Measurements from ENCODE around the gene EDC4. TPM values are rescaled to one million over a fixed set of nuclear protein-coding genes. Genes with fewer than 3 reads are reported as not detected.
"Not testable (repeated sequence)": the region's sequence is repeated elsewhere in the genome, so short reads cannot be mapped to it uniquely, and the experiment has no call there.

Gene EDC4
- polyA plus RNA-seq, 4 donors, result 30.6 to 76.5 (median 55.2) TPM

- FAIRE-seq; H3K4me1 ChIP-seq (ENCODE audit: control insufficient read depth in 3 of 3, insufficient read depth in 2 of 3, low read depth in 1 of 3, low read length in 2 of 3); H3K36me3 ChIP-seq (ENCODE audit: control insufficient read depth in 3 of 3, insufficient read depth in 2 of 3, low read depth in 1 of 3, low read length in 3 of 3); H3K9me3 ChIP-seq (ENCODE audit: control insufficient read depth in 2 of 2, insufficient read depth in 1 of 2, low read depth in 1 of 2, low read length in 1 of 2); H3K27me3 ChIP-seq (ENCODE audit: control insufficient read depth in 3 of 3, insufficient read depth in 3 of 3, low read length in 3 of 3); H3K27ac ChIP-seq (ENCODE audit: low read depth in 1 of 3, low read length in 2 of 3); H3K4me3 ChIP-seq (ENCODE audit: low read depth in 1 of 3, low read length in 3 of 3): not testable (repeated sequence)
- 25 to 70% (median 37%) methylated on average over 7 to 10 of the region's 10 CpGs for WGBS, 3 donors
- DNase-seq, result peak; percentile 32 to 73
These were observed 35.7 kb upstream of the EDC4 start for GRCh38 chr16:67837190-67837589.

- 72 to 84% (median 72%) methylated on average over 2 of the region's 2 CpGs for WGBS, 3 donors
- H3K27me3 ChIP-seq (ENCODE audit: control insufficient read depth in 3 of 3, insufficient read depth in 3 of 3, low read length in 3 of 3), result no peaks in the 10 kb centered on the region
- no peak for DNase-seq
These were observed 35.0 kb upstream of the EDC4 start for GRCh38 chr16:67837811-67838210.

GRCh38 chr16:67841198-67841815 is 31.5 kb upstream of the EDC4 start:
- Histone ChIP-seq H3K9me3 (ENCODE audit: control insufficient read depth in 2 of 2, insufficient read depth in 1 of 2, low read depth in 1 of 2, low read length in 1 of 2) (no peaks in the 10 kb centered on the region), H3K27ac (ENCODE audit: low read depth in 1 of 3, low read length in 2 of 3) (peak overlapping the region in 2 of 3 donors; percentile 95 to 99), H3K36me3 (ENCODE audit: control insufficient read depth in 3 of 3, insufficient read depth in 2 of 3, low read depth in 1 of 3, low read length in 3 of 3) (peaks cover 0 to 9% (median 0%) of the 10 kb centered on the region in 3 donors), H3K4me3 (ENCODE audit: low read depth in 1 of 3, low read length in 3 of 3) (peak overlapping the region in 2 of 3 donors; percentile 77 to 92), H3K27me3 (ENCODE audit: control insufficient read depth in 3 of 3, insufficient read depth in 3 of 3, low read length in 3 of 3) (no peaks in the 10 kb centered on the region), H3K4me1 (ENCODE audit: control insufficient read depth in 3 of 3, insufficient read depth in 2 of 3, low read depth in 1 of 3, low read length in 2 of 3) (peaks cover 13 to 28% (median 15%) of the 10 kb centered on the region in 3 donors)
- no peak for DNase-seq
- 44 to 50% (median 47%) methylated on average over 17 of the region's 17 CpGs for WGBS, 3 donors
- no peak for FAIRE-seq

More at GRCh38 chr16:67837811-67838210, 35.0 kb upstream of the EDC4 start:
- H3K4me3 ChIP-seq (ENCODE audit: low read depth in 1 of 3, low read length in 3 of 3), result no peak overlapping the region
- peaks cover 0 to 3% (median 3%) of the 10 kb centered on the region in 3 donors for H3K4me1 ChIP-seq (ENCODE audit: control insufficient read depth in 3 of 3, insufficient read depth in 2 of 3, low read depth in 1 of 3, low read length in 2 of 3)
- FAIRE-seq, result no peak
- no peaks in the 10 kb centered on the region for H3K9me3 ChIP-seq (ENCODE audit: control insufficient read depth in 2 of 2, insufficient read depth in 1 of 2, low read depth in 1 of 2, low read length in 1 of 2)
- no peak overlapping the region for H3K27ac ChIP-seq (ENCODE audit: low read depth in 1 of 3, low read length in 2 of 3)
- no peaks in the 10 kb centered on the region for H3K36me3 ChIP-seq (ENCODE audit: control insufficient read depth in 3 of 3, insufficient read depth in 2 of 3, low read depth in 1 of 3, low read length in 3 of 3)

- FAIRE-seq (no peak), DNase-seq (peak; percentile 96 to 98)
- Histone ChIP-seq H3K9me3 (ENCODE audit: control insufficient read depth in 2 of 2, insufficient read depth in 1 of 2, low read depth in 1 of 2, low read length in 1 of 2) (no peaks in the 10 kb centered on the region), H3K4me3 (ENCODE audit: low read depth in 1 of 3, low read length in 3 of 3) (peak within 1 kb of the TSS; percentile 53 to 92 (median 77)), H3K4me1 (ENCODE audit: control insufficient read depth in 3 of 3, insufficient read depth in 2 of 3, low read depth in 1 of 3, low read length in 2 of 3) (peaks cover 13 to 28% (median 15%) of the 10 kb centered on the region in 3 donors), H3K36me3 (ENCODE audit: control insufficient read depth in 3 of 3, insufficient read depth in 2 of 3, low read depth in 1 of 3, low read length in 3 of 3) (peaks cover 0 to 9% (median 0%) of the 10 kb centered on the region in 3 donors), H3K27ac (ENCODE audit: low read depth in 1 of 3, low read length in 2 of 3) (peak within 1 kb of the TSS; percentile 93 to 99 (median 95)), H3K27me3 (ENCODE audit: control insufficient read depth in 3 of 3, insufficient read depth in 3 of 3, low read length in 3 of 3) (no peaks in the 10 kb centered on the region)
- 0 to 1% (median 0%) methylated on average over 60 to 83 of the region's 83 CpGs for WGBS, 3 donors
These were observed 30.9 kb upstream of the EDC4 start, which contains the start of gene THAP11 for GRCh38 chr16:67841816-67842508. Gene THAP11, plus strand, starts transcription at chr16:67842320. Its CDS starts 235 bp downstream, at chr16:67842555.

GRCh38 chr16:67842509-67843342 is 30.1 kb upstream of the EDC4 start:
- Histone ChIP-seq H3K4me1 (ENCODE audit: control insufficient read depth in 3 of 3, insufficient read depth in 2 of 3, low read depth in 1 of 3, low read length in 2 of 3) (peaks cover 14 to 28% (median 15%) of the 10 kb centered on the region in 3 donors), H3K9me3 (ENCODE audit: control insufficient read depth in 2 of 2, insufficient read depth in 1 of 2, low read depth in 1 of 2, low read length in 1 of 2) (no peaks in the 10 kb centered on the region), H3K27me3 (ENCODE audit: control insufficient read depth in 3 of 3, insufficient read depth in 3 of 3, low read length in 3 of 3) (no peaks in the 10 kb centered on the region), H3K27ac (ENCODE audit: low read depth in 1 of 3, low read length in 2 of 3) (peak overlapping the region; percentile 25 to 95 (median 93)), H3K36me3 (ENCODE audit: control insufficient read depth in 3 of 3, insufficient read depth in 2 of 3, low read depth in 1 of 3, low read length in 3 of 3) (peaks cover 0 to 9% (median 0%) of the 10 kb centered on the region in 3 donors), H3K4me3 (ENCODE audit: low read depth in 1 of 3, low read length in 3 of 3) (peak overlapping the region; percentile 53 to 77 (median 57))
- 0 to 1% (median 0%) methylated on average over 46 to 67 of the region's 67 CpGs for WGBS, 3 donors
- FAIRE-seq, result no peak
- DNase-seq, result peak; percentile 43 to 81

GRCh38 chr16:67843343-67843765 is 29.5 kb upstream of the EDC4 start:
- no peaks in the 10 kb centered on the region for H3K9me3 ChIP-seq (ENCODE audit: control insufficient read depth in 2 of 2, insufficient read depth in 1 of 2, low read depth in 1 of 2, low read length in 1 of 2)
- WGBS, 3 donors, result 3 to 10% (median 6%) methylated on average over 11 of the region's 11 CpGs
- FAIRE-seq (no peak), DNase-seq (peak in 1 of 2 donors; percentile 39)
- H3K4me1 ChIP-seq (ENCODE audit: control insufficient read depth in 3 of 3, insufficient read depth in 2 of 3, low read depth in 1 of 3, low read length in 2 of 3), result peaks cover 15 to 34% (median 17%) of the 10 kb centered on the region in 3 donors
- peak overlapping the region; percentile 53 to 77 (median 57) for H3K4me3 ChIP-seq (ENCODE audit: low read depth in 1 of 3, low read length in 3 of 3)
- H3K36me3 ChIP-seq (ENCODE audit: control insufficient read depth in 3 of 3, insufficient read depth in 2 of 3, low read depth in 1 of 3, low read length in 3 of 3), result peaks cover 0 to 9% (median 0%) of the 10 kb centered on the region in 3 donors
- H3K27ac ChIP-seq (ENCODE audit: low read depth in 1 of 3, low read length in 2 of 3), result peak overlapping the region; percentile 25 to 95 (median 93)
- H3K27me3 ChIP-seq (ENCODE audit: control insufficient read depth in 3 of 3, insufficient read depth in 3 of 3, low read length in 3 of 3), result no peaks in the 10 kb centered on the region

- H3K27ac ChIP-seq (ENCODE audit: low read depth in 1 of 3, low read length in 2 of 3), result no peak overlapping the region
- DNase-seq (no peak), FAIRE-seq (no peak)
- H3K27me3 ChIP-seq (ENCODE audit: control insufficient read depth in 3 of 3, insufficient read depth in 3 of 3, low read length in 3 of 3), result no peaks in the 10 kb centered on the region
- WGBS, 3 donors, result 65 to 80% (median 75%) methylated on average over 4 of the region's 4 CpGs
- H3K4me1 ChIP-seq (ENCODE audit: control insufficient read depth in 3 of 3, insufficient read depth in 2 of 3, low read depth in 1 of 3, low read length in 2 of 3), result peaks cover 15 to 42% (median 17%) of the 10 kb centered on the region in 3 donors
- H3K36me3 ChIP-seq (ENCODE audit: control insufficient read depth in 3 of 3, insufficient read depth in 2 of 3, low read depth in 1 of 3, low read length in 3 of 3), result peaks cover 0 to 16% (median 0%) of the 10 kb centered on the region in 3 donors
- no peaks in the 10 kb centered on the region for H3K9me3 ChIP-seq (ENCODE audit: control insufficient read depth in 2 of 2, insufficient read depth in 1 of 2, low read depth in 1 of 2, low read length in 1 of 2)
- H3K4me3 ChIP-seq (ENCODE audit: low read depth in 1 of 3, low read length in 3 of 3), result no peak overlapping the region
These were observed 28.4 kb upstream of the EDC4 start for GRCh38 chr16:67844497-67844896.

Data from small intestine (tissue), 7 donors.